ENCODE measurements around the gene ARHGAP29. TPM values are rescaled to one million over a fixed set of nuclear protein-coding genes. Genes with fewer than 3 reads are reported as not detected.

The ARHGAP29 gene
- total and polyA plus RNA-seq, 2 of the 8 experiments (the other 6 are each of a cell fraction or from before 2014, with no cell fraction given) = 0.57 to 3.2 TPM

- ChIA-PET POLR2A (ENCODE audit: partially characterized antibody) (no interaction called here), CTCF (ENCODE audit: partially characterized antibody) (interaction anchor here (1.1 to 1.2 kb wide), 3 partner anchors 37 to 181 kb away, joined by 3 to 5 read pairs (median 3); no protein-coding TSS in a partner anchor)
- Histone ChIP-seq H2BK5ac (ENCODE audit: low read depth, low read length) (no peak overlapping the region), H3K27me3 (replicated peaks in 1 of 4; ENCODE audit: control insufficient read depth in 3 of 4, extremely low read depth in 1 of 4, insufficient read depth in 3 of 4, low read length in 3 of 4) (no peaks in the 10 kb centered on the region), H3K36me3 (ENCODE audit: control insufficient read depth in 2 of 4, insufficient read depth in 4 of 4, low read length in 3 of 4) (no peaks in the 10 kb centered on the region), H4K20me1 (replicated peaks in 1 of 2; ENCODE audit: control insufficient read depth in 1 of 2, insufficient read depth in 2 of 2, low read length in 2 of 2) (no peaks in the 10 kb centered on the region), H3K79me1 (ENCODE audit: low read depth, low read length) (no peaks in the 10 kb centered on the region), H3K79me2 (ENCODE audit: control insufficient read depth in 1 of 2, insufficient read depth in 2 of 2, low read length in 2 of 2) (no peaks in the 10 kb centered on the region), H3K4ac (replicated peaks; ENCODE audit: insufficient read length, low read depth, low read length) (no peak overlapping the region), H2BK15ac (ENCODE audit: low read length) (no peak overlapping the region), H3K27ac (ENCODE audit: low read depth, low read length) (no peak overlapping the region), H2AK5ac (ENCODE audit: low read depth, low read length) (no peak overlapping the region), H3K56ac (replicated peaks; ENCODE audit: insufficient read length, low read depth, low read length) (no peak overlapping the region), H4K5ac (ENCODE audit: insufficient read length, low read depth, low read length) (no peak overlapping the region), H3K23ac (ENCODE audit: insufficient read length) (no peak overlapping the region), H4K8ac (ENCODE audit: extremely low read depth, insufficient read depth, low read length) (no peak overlapping the region), H3K9ac (replicated peaks in 1 of 4; ENCODE audit: extremely low read depth in 1 of 4, low read depth in 3 of 4, low read length in 3 of 4) (no peak overlapping the region), H2AFZ (ENCODE audit: low read length) (no peak overlapping the region), H2BK12ac (ENCODE audit: low read depth, low read length) (no peak overlapping the region), H3K4me2 (ENCODE audit: insufficient read depth in 1 of 2, low read depth in 2 of 2, low read length in 2 of 2) (no peak overlapping the region), H3K4me3 (ENCODE audit: extremely low read depth in 1 of 4, insufficient read depth in 2 of 4, low read depth in 3 of 4, low read length in 4 of 4) (no peak overlapping the region), H2BK120ac (replicated peaks; ENCODE audit: low read depth, low read length) (no peak overlapping the region), H3K14ac (ENCODE audit: insufficient read length) (no peak overlapping the region), H3K4me1 (replicated peaks in 1 of 4; ENCODE audit: control insufficient read depth in 3 of 4, insufficient read depth in 4 of 4, low read length in 3 of 4) (no peaks in the 10 kb centered on the region), H3K23me2 (ENCODE audit: low read depth, low read length) (no peaks in the 10 kb centered on the region), H3K18ac (ENCODE audit: extremely low read depth, low read length) (no peak overlapping the region), H4K91ac (replicated peaks; ENCODE audit: insufficient read length, low read length) (no peak overlapping the region), H3K9me3 (ENCODE audit: insufficient read depth in 2 of 2, low read depth in 1 of 2, low read length in 1 of 2) (no peaks in the 10 kb centered on the region), H2BK20ac (ENCODE audit: low read length) (no peak overlapping the region)
- WGBS, 2 experiments (ENCODE audit: extremely low coverage in 1 of 2, insufficient coverage in 1 of 2, insufficient read length in 1 of 2, insufficient replicate concordance in 2 of 2, low coverage in 1 of 2, low lambda C conversion rate in 2 of 2, missing lambda C conversion rate in 1 of 2) = 95% methylated on average over 1 of the region's 1 CpG; no CpG with 5 or more reads in 1 of the 2 experiments
- FAIRE-seq = no peak
- DNase-seq (ENCODE audit: low read depth in 1 of 2, low spot score in 2 of 2) = no peak
- no peak for TF ChIP-seq GTF2F1 (IDR thresholded peaks at IDR 0.05; ENCODE audit: borderline replicate concordance, low read depth, low read length)
- no peak for TF ChIP-seq SRF (IDR thresholded peaks at IDR 0.05; ENCODE audit: low read depth, low read length)
- no peak for TF ChIP-seq RNF2 (IDR thresholded peaks at IDR 0.05; ENCODE audit: borderline replicate concordance, low read depth, low read length, missing control alignments, poor library complexity, severe bottlenecking)
- no peak for TF ChIP-seq TEAD4 (IDR thresholded peaks at IDR 0.05; ENCODE audit: low read depth, low read length)
- TF ChIP-seq KDM1A (IDR thresholded peaks at IDR 0.05; ENCODE audit: borderline replicate concordance, low read length) = no peak
These were observed 82.4 kb downstream of the ARHGAP29 start for GRCh38 chr1:94154989-94155388.
